Liver (tissue), 9 donors: ENCODE results near the gene PLCE1. TPM values are rescaled to one million over a fixed set of nuclear protein-coding genes. Genes with fewer than 3 reads are reported as not detected.

Source experiments
- DNase-seq: peaks from one replicate; pipeline ENCODE4 v3.0.0-alpha.2; 2017; ENCODE audit warnings: low spot score
- H3K27ac ChIP-seq, 2 donors: one replicate each; pipeline ENCODE4 v1.7.0; 2013; ENCODE audit warnings: inconsistent platforms in 2 of 2, low read length in 2 of 2, control low read depth in 1 of 2, low read depth in 1 of 2, mild to moderate bottlenecking in 1 of 2
- H3K27me3 ChIP-seq, 4 donors: one replicate each; pipeline versions ENCODE4 v1.6.1 to v1.7.0; 2013; ENCODE audit warnings: low read length in 3 of 4, inconsistent platforms in 1 of 4, mild to moderate bottlenecking in 1 of 4, moderate library complexity in 1 of 4; ENCODE audit not compliant: control insufficient read depth in 4 of 4, insufficient read depth in 4 of 4
- H3K36me3 ChIP-seq, 4 donors: one replicate each; pipeline versions ENCODE4 v1.6.1 to v1.7.0; 2013; ENCODE audit warnings: low read length in 3 of 4, mild to moderate bottlenecking in 3 of 4, low read depth in 1 of 4, moderate library complexity in 1 of 4; ENCODE audit not compliant: control insufficient read depth in 4 of 4, insufficient read depth in 3 of 4
- H3K4me1 ChIP-seq, 4 donors: one replicate each; pipeline versions ENCODE4 v1.6.1 to v1.7.0; 2013; ENCODE audit warnings: low read length in 3 of 4, mild to moderate bottlenecking in 3 of 4, moderate library complexity in 1 of 4; ENCODE audit not compliant: control insufficient read depth in 4 of 4, insufficient read depth in 4 of 4
- H3K4me3 ChIP-seq, 3 donors: one replicate each; pipeline versions ENCODE4 v1.6.1 to v1.7.0; 2013; ENCODE audit warnings: low read length in 3 of 3, control low read depth in 1 of 3, low read depth in 1 of 3, mild to moderate bottlenecking in 1 of 3
- H3K9ac ChIP-seq, 2 donors: one replicate each; pipeline ENCODE4 v1.7.0; 2013; ENCODE audit warnings: low read length in 2 of 2, mild to moderate bottlenecking in 2 of 2, moderate library complexity in 2 of 2, control low read depth in 1 of 2, low read depth in 1 of 2
- H3K9me3 ChIP-seq, 4 donors: one replicate each; pipeline versions ENCODE4 v1.6.1 to v1.7.0; 2013; ENCODE audit warnings: low read length in 3 of 4; ENCODE audit not compliant: control insufficient read depth in 4 of 4
- EGR1 ChIP-seq, 2 donors: IDR thresholded peaks; 2 replicates each; pipeline ENCODE4 v1.6.1; 2016 to 2018; ENCODE audit warnings: antibody characterized with exemption in 2 of 2, low read depth in 2 of 2
- FOXA1 ChIP-seq: IDR thresholded peaks from 2 replicates; pipeline ENCODE4 v1.6.1; 2016; ENCODE audit warnings: antibody characterized with exemption
- FOXA2 ChIP-seq: IDR thresholded peaks from 2 replicates; pipeline ENCODE4 v1.6.1; 2016; ENCODE audit warnings: antibody characterized with exemption
- GABPA ChIP-seq, 2 donors: IDR thresholded peaks in 1 of 2; conservative IDR thresholded peaks in 1 of 2; 2 replicates each; pipeline ENCODE4 v1.6.1; 2016; ENCODE audit warnings: antibody characterized with exemption in 2 of 2, mild to moderate bottlenecking in 1 of 2, moderate library complexity in 1 of 2
- HNF4A ChIP-seq, 2 donors: conservative IDR thresholded peaks; 2 replicates each; pipeline ENCODE4 v1.6.1; 2016; ENCODE audit warnings: antibody characterized with exemption in 2 of 2, mild to moderate bottlenecking in 2 of 2
- HNF4G ChIP-seq: IDR thresholded peaks from 2 replicates; pipeline ENCODE4 v1.6.1; 2016; ENCODE audit warnings: antibody characterized with exemption
- JUND ChIP-seq, 2 donors: IDR thresholded peaks; 2 replicates each; pipeline ENCODE4 v1.6.1; 2016; ENCODE audit warnings: antibody characterized with exemption in 2 of 2
- NR2F2 ChIP-seq: IDR thresholded peaks from 2 replicates; pipeline ENCODE4 v1.6.1; 2016; ENCODE audit warnings: antibody characterized with exemption
- SP1 ChIP-seq: IDR thresholded peaks from 2 replicates; pipeline ENCODE4 v1.6.1; 2018; ENCODE audit warnings: antibody characterized with exemption, mild to moderate bottlenecking
- TAF1 ChIP-seq: conservative IDR thresholded peaks from 2 replicates; pipeline ENCODE4 v1.6.1; 2016; ENCODE audit warnings: antibody characterized with exemption, mild to moderate bottlenecking
- YY1 ChIP-seq: IDR thresholded peaks from 2 replicates; pipeline ENCODE4 v1.6.1; 2016; ENCODE audit warnings: antibody characterized with exemption, mild to moderate bottlenecking
- WGBS: extraction: QIAGEN DNeasy Blood & Tissue Kit; methylation state at CpG from one replicate; pipeline ENCODE4 v1.1.7; 2013; 5-methylcytosine and 5-hydroxymethylcytosine counted together
- polyA plus RNA-seq, 2 donors: library from polyadenylated mRNA; stranded (reverse) in 1 of 2; unstranded in 1 of 2; fragments of 200-250 nt in 1 of 2; fragments of >200 nt in 1 of 2; fragmentation: Nextera tagmentation in 1 of 2; extraction: Ambion mirVana in 1 of 2; gene quantifications; one replicate each; pipeline versions ENCODE4 v1.2.1 to v1.2.3, GENCODE V29; 2013 to 2015
- total RNA-seq, 2 donors: library from RNA; depleted of rRNA; stranded (reverse); fragments of >200 nt; gene quantifications; one replicate each; pipeline ENCODE4 v1.2.3, GENCODE V29; 2014
- TF ChIP-seq, protein P1 (sequence below): IDR thresholded peaks from 2 replicates; pipeline ENCODE4 v1.6.1; 2016; ENCODE audit warnings: antibody characterized with exemption, mild to moderate bottlenecking
- TF ChIP-seq, protein P2 (sequence below): IDR thresholded peaks from 2 replicates; pipeline ENCODE4 v1.6.1; 2016; ENCODE audit warnings: antibody characterized with exemption
- TF ChIP-seq, protein P3 (sequence below): IDR thresholded peaks from 2 replicates; pipeline ENCODE4 v1.6.1; 2016; ENCODE audit warnings: antibody characterized with exemption
- TF ChIP-seq, protein P4 (sequence below): fragments of 150-350 bp; IDR thresholded peaks from 2 replicates; pipeline ENCODE4 v1.5.1; 2017; ENCODE audit warnings: improper control_type of control experiment, low read depth, low read length; ENCODE audit not compliant: missing input control
- TF ChIP-seq, protein P5 (sequence below): IDR thresholded peaks from 2 replicates; pipeline ENCODE4 v1.6.1; 2016; ENCODE audit warnings: antibody characterized with exemption
- donor health status: healthy.
- donor health status: healthy.
- donor health status: healthy.
- donor health status: healthy.
- donor health status: healthy.

Gene PLCE1
- total and polyA plus RNA-seq, 4 donors: 0.23 to 0.75 (median 0.39) TPM

DNA sequence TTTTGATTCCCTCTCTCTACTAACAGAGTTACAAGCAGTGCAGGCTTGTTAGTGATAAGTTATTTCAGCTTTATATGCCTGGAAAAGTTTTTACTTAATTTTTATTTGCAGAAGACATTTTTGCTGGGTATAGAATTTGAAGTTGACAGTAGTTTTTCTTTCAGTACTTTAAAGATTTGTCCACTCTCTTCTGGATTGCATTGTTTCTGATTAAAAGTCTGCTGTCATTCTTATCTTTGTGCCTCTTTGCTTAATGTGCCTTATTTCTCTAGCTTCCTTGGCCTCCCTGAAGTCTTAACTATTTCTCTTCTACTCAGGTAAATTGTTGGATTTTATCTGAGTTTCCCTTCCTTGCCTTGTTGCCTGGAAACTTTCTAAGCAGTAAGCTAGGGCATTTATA, 36.2 kb downstream of the PLCE1 start:
- no peaks in the 10 kb centered on the region for H3K27me3 ChIP-seq
- H3K9me3 ChIP-seq: peaks cover 7 to 34% (median 16%) of the 10 kb centered on the region in 4 donors
- H3K36me3 ChIP-seq: no peaks in the 10 kb centered on the region
- H3K9ac ChIP-seq: no peak overlapping the region
- no peak overlapping the region for H3K4me3 ChIP-seq
- H3K4me1 ChIP-seq: no peaks in the 10 kb centered on the region
- no peak overlapping the region for H3K27ac ChIP-seq
- TF ChIP-seq JUND (IDR thresholded peaks at IDR 0.05) (no peak), EGR1 (IDR thresholded peaks at IDR 0.05; ENCODE audit: low read depth in 2 of 2) (no peak), TAF1 (no peak), GABPA (IDR thresholded peaks at IDR 0.05 in 1 of 2, conservative IDR thresholded peaks at IDR 0.05 in 1 of 2) (no peak), FOXA2 (no peak), NR2F2 (no peak), SP1 (no peak), HNF4A (conservative IDR thresholded peaks at IDR 0.05) (no peak), YY1 (no peak)
- TF ChIP-seq, protein P1, sequence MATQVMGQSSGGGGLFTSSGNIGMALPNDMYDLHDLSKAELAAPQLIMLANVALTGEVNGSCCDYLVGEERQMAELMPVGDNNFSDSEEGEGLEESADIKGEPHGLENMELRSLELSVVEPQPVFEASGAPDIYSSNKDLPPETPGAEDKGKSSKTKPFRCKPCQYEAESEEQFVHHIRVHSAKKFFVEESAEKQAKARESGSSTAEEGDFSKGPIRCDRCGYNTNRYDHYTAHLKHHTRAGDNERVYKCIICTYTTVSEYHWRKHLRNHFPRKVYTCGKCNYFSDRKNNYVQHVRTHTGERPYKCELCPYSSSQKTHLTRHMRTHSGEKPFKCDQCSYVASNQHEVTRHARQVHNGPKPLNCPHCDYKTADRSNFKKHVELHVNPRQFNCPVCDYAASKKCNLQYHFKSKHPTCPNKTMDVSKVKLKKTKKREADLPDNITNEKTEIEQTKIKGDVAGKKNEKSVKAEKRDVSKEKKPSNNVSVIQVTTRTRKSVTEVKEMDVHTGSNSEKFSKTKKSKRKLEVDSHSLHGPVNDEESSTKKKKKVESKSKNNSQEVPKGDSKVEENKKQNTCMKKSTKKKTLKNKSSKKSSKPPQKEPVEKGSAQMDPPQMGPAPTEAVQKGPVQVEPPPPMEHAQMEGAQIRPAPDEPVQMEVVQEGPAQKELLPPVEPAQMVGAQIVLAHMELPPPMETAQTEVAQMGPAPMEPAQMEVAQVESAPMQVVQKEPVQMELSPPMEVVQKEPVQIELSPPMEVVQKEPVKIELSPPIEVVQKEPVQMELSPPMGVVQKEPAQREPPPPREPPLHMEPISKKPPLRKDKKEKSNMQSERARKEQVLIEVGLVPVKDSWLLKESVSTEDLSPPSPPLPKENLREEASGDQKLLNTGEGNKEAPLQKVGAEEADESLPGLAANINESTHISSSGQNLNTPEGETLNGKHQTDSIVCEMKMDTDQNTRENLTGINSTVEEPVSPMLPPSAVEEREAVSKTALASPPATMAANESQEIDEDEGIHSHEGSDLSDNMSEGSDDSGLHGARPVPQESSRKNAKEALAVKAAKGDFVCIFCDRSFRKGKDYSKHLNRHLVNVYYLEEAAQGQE: no peak
- TF ChIP-seq, protein P2, sequence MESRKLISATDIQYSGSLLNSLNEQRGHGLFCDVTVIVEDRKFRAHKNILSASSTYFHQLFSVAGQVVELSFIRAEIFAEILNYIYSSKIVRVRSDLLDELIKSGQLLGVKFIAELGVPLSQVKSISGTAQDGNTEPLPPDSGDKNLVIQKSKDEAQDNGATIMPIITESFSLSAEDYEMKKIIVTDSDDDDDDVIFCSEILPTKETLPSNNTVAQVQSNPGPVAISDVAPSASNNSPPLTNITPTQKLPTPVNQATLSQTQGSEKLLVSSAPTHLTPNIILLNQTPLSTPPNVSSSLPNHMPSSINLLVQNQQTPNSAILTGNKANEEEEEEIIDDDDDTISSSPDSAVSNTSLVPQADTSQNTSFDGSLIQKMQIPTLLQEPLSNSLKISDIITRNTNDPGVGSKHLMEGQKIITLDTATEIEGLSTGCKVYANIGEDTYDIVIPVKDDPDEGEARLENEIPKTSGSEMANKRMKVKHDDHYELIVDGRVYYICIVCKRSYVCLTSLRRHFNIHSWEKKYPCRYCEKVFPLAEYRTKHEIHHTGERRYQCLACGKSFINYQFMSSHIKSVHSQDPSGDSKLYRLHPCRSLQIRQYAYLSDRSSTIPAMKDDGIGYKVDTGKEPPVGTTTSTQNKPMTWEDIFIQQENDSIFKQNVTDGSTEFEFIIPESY: no peak
- TF ChIP-seq, protein P3, sequence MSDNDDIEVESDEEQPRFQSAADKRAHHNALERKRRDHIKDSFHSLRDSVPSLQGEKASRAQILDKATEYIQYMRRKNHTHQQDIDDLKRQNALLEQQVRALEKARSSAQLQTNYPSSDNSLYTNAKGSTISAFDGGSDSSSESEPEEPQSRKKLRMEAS: no peak
- TF ChIP-seq, protein P4, sequence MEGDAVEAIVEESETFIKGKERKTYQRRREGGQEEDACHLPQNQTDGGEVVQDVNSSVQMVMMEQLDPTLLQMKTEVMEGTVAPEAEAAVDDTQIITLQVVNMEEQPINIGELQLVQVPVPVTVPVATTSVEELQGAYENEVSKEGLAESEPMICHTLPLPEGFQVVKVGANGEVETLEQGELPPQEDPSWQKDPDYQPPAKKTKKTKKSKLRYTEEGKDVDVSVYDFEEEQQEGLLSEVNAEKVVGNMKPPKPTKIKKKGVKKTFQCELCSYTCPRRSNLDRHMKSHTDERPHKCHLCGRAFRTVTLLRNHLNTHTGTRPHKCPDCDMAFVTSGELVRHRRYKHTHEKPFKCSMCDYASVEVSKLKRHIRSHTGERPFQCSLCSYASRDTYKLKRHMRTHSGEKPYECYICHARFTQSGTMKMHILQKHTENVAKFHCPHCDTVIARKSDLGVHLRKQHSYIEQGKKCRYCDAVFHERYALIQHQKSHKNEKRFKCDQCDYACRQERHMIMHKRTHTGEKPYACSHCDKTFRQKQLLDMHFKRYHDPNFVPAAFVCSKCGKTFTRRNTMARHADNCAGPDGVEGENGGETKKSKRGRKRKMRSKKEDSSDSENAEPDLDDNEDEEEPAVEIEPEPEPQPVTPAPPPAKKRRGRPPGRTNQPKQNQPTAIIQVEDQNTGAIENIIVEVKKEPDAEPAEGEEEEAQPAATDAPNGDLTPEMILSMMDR: no peak
- no peak for DNase-seq

DNA sequence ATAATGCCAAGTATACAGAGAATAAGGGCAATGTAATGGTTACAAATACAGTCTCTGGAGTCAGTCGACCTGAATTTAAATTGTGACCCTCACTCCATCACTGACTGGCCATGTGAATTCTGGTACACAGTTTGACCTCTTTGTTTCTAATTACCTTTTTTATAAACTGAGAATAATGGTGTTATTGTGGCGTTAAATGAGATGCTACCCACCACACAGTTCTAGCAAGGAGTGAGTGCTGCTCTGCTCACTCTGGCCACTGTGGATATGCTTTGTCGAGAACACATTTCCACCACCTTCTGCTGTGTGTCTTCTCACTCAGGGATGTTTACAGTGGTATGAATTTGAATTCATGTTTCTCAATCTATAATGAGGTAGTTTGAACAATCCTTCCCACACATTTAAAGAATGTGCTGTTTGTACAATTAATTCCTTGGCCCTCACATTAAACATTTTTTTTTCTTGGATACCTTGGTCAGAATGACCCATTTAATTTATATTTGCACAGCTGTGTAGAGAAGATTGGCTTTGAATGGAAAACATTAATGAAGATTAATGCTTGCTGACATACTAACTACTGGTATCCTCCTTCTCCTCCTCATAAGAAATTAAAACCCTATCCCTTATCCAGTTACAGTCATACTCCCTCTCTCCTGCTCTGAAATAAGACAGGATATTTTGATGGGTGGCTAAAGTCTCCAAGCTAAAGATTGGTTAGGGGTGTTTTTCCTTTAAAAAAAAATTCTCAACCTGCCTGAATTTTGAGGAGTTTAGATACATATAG, 42.4 kb downstream of the PLCE1 start:
- TF ChIP-seq, protein P1: no peak
- TF ChIP-seq TAF1 (no peak), HNF4A (conservative IDR thresholded peaks at IDR 0.05) (no peak), FOXA1 (no peak), SP1 (no peak), JUND (IDR thresholded peaks at IDR 0.05) (no peak), HNF4G (no peak)
- TF ChIP-seq, protein P5, sequence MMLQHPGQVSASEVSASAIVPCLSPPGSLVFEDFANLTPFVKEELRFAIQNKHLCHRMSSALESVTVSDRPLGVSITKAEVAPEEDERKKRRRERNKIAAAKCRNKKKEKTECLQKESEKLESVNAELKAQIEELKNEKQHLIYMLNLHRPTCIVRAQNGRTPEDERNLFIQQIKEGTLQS: no peak
- TF ChIP-seq, protein P2: no peak
- 76% methylated on average over 3 of the region's 3 CpGs for WGBS
- Histone ChIP-seq H3K27me3 (peaks cover 0 to 3% (median 0%) of the 10 kb centered on the region in 4 donors), H3K4me1 (no peaks in the 10 kb centered on the region), H3K4me3 (no peak overlapping the region), H3K27ac (no peak overlapping the region), H3K36me3 (no peaks in the 10 kb centered on the region), H3K9me3 (peaks cover 0 to under 1% (median under 1%) of the 10 kb centered on the region in 4 donors), H3K9ac (no peak overlapping the region)
- no peak for DNase-seq
